Liver (tissue), 9 donors: ENCODE measurements around the gene HMOX2. TPM values are rescaled to one million over a fixed set of nuclear protein-coding genes. Genes with fewer than 3 reads are reported as not detected.

Experiments
- DNase-seq: peaks from one replicate; pipeline ENCODE4 v3.0.0-alpha.2; 2017; ENCODE audit warnings: low spot score
- H3K27ac ChIP-seq, 2 donors: one replicate each; pipeline ENCODE4 v1.7.0; 2013; ENCODE audit warnings: inconsistent platforms in 2 of 2, low read length in 2 of 2, control low read depth in 1 of 2, low read depth in 1 of 2, mild to moderate bottlenecking in 1 of 2
- H3K27me3 ChIP-seq, 4 donors: one replicate each; pipeline versions ENCODE4 v1.6.1 to v1.7.0; 2013; ENCODE audit warnings: low read length in 3 of 4, inconsistent platforms in 1 of 4, mild to moderate bottlenecking in 1 of 4, moderate library complexity in 1 of 4; ENCODE audit not compliant: control insufficient read depth in 4 of 4, insufficient read depth in 4 of 4
- H3K36me3 ChIP-seq, 4 donors: one replicate each; pipeline versions ENCODE4 v1.6.1 to v1.7.0; 2013; ENCODE audit warnings: low read length in 3 of 4, mild to moderate bottlenecking in 3 of 4, low read depth in 1 of 4, moderate library complexity in 1 of 4; ENCODE audit not compliant: control insufficient read depth in 4 of 4, insufficient read depth in 3 of 4
- H3K4me1 ChIP-seq, 4 donors: one replicate each; pipeline versions ENCODE4 v1.6.1 to v1.7.0; 2013; ENCODE audit warnings: low read length in 3 of 4, mild to moderate bottlenecking in 3 of 4, moderate library complexity in 1 of 4; ENCODE audit not compliant: control insufficient read depth in 4 of 4, insufficient read depth in 4 of 4
- H3K4me3 ChIP-seq, 3 donors: one replicate each; pipeline versions ENCODE4 v1.6.1 to v1.7.0; 2013; ENCODE audit warnings: low read length in 3 of 3, control low read depth in 1 of 3, low read depth in 1 of 3, mild to moderate bottlenecking in 1 of 3
- H3K9ac ChIP-seq, 2 donors: one replicate each; pipeline ENCODE4 v1.7.0; 2013; ENCODE audit warnings: low read length in 2 of 2, mild to moderate bottlenecking in 2 of 2, moderate library complexity in 2 of 2, control low read depth in 1 of 2, low read depth in 1 of 2
- H3K9me3 ChIP-seq, 4 donors: one replicate each; pipeline versions ENCODE4 v1.6.1 to v1.7.0; 2013; ENCODE audit warnings: low read length in 3 of 4; ENCODE audit not compliant: control insufficient read depth in 4 of 4
- EGR1 ChIP-seq, 2 donors: IDR thresholded peaks; 2 replicates each; pipeline ENCODE4 v1.6.1; 2016 to 2018; ENCODE audit warnings: antibody characterized with exemption in 2 of 2, low read depth in 2 of 2
- FOXA1 ChIP-seq: IDR thresholded peaks from 2 replicates; pipeline ENCODE4 v1.6.1; 2016; ENCODE audit warnings: antibody characterized with exemption
- FOXA2 ChIP-seq: IDR thresholded peaks from 2 replicates; pipeline ENCODE4 v1.6.1; 2016; ENCODE audit warnings: antibody characterized with exemption
- GABPA ChIP-seq, 2 donors: IDR thresholded peaks in 1 of 2; conservative IDR thresholded peaks in 1 of 2; 2 replicates each; pipeline ENCODE4 v1.6.1; 2016; ENCODE audit warnings: antibody characterized with exemption in 2 of 2, mild to moderate bottlenecking in 1 of 2, moderate library complexity in 1 of 2
- HNF4A ChIP-seq, 2 donors: conservative IDR thresholded peaks; 2 replicates each; pipeline ENCODE4 v1.6.1; 2016; ENCODE audit warnings: antibody characterized with exemption in 2 of 2, mild to moderate bottlenecking in 2 of 2
- HNF4G ChIP-seq: IDR thresholded peaks from 2 replicates; pipeline ENCODE4 v1.6.1; 2016; ENCODE audit warnings: antibody characterized with exemption
- JUND ChIP-seq, 2 donors: IDR thresholded peaks; 2 replicates each; pipeline ENCODE4 v1.6.1; 2016; ENCODE audit warnings: antibody characterized with exemption in 2 of 2
- NR2F2 ChIP-seq: IDR thresholded peaks from 2 replicates; pipeline ENCODE4 v1.6.1; 2016; ENCODE audit warnings: antibody characterized with exemption
- RAD21 ChIP-seq, 2 donors: IDR thresholded peaks; 2 replicates each; pipeline ENCODE4 v1.6.1; 2016; ENCODE audit warnings: antibody characterized with exemption in 2 of 2, mild to moderate bottlenecking in 2 of 2
- RXRA ChIP-seq, 2 donors: IDR thresholded peaks; 2 replicates each; pipeline ENCODE4 v1.6.1; 2017 to 2018; ENCODE audit warnings: antibody characterized with exemption in 2 of 2, mild to moderate bottlenecking in 1 of 2
- SP1 ChIP-seq: IDR thresholded peaks from 2 replicates; pipeline ENCODE4 v1.6.1; 2018; ENCODE audit warnings: antibody characterized with exemption, mild to moderate bottlenecking
- TAF1 ChIP-seq: conservative IDR thresholded peaks from 2 replicates; pipeline ENCODE4 v1.6.1; 2016; ENCODE audit warnings: antibody characterized with exemption, mild to moderate bottlenecking
- YY1 ChIP-seq: IDR thresholded peaks from 2 replicates; pipeline ENCODE4 v1.6.1; 2016; ENCODE audit warnings: antibody characterized with exemption, mild to moderate bottlenecking
- WGBS: extraction: QIAGEN DNeasy Blood & Tissue Kit; methylation state at CpG from one replicate; pipeline ENCODE4 v1.1.7; 2013; 5-methylcytosine and 5-hydroxymethylcytosine counted together
- polyA plus RNA-seq, 2 donors: library from polyadenylated mRNA; stranded (reverse) in 1 of 2; unstranded in 1 of 2; fragments of 200-250 nt in 1 of 2; fragments of >200 nt in 1 of 2; fragmentation: Nextera tagmentation in 1 of 2; extraction: Ambion mirVana in 1 of 2; gene quantifications; one replicate each; pipeline versions ENCODE4 v1.2.1 to v1.2.3, GENCODE V29; 2013 to 2015
- total RNA-seq, 2 donors: library from RNA; depleted of rRNA; stranded (reverse); fragments of >200 nt; gene quantifications; one replicate each; pipeline ENCODE4 v1.2.3, GENCODE V29; 2014
- TF ChIP-seq, protein P1 (sequence below): fragments of 150-350 bp; IDR thresholded peaks from 2 replicates; pipeline ENCODE4 v1.5.1; 2017; ENCODE audit warnings: improper control_type of control experiment, low read depth, low read length; ENCODE audit not compliant: missing input control
- TF ChIP-seq, protein P2 (sequence below): IDR thresholded peaks from 2 replicates; pipeline ENCODE4 v1.6.1; 2016; ENCODE audit warnings: antibody characterized with exemption
- TF ChIP-seq, protein P3 (sequence below): IDR thresholded peaks from 2 replicates; pipeline ENCODE4 v1.6.1; 2016; ENCODE audit warnings: antibody characterized with exemption
- TF ChIP-seq, protein P4 (sequence below): IDR thresholded peaks from 2 replicates; pipeline ENCODE4 v1.6.1; 2016; ENCODE audit warnings: antibody characterized with exemption
- donor health status: healthy.
- donor health status: healthy.
- donor health status: healthy.
- donor health status: healthy.
- donor health status: healthy.

HMOX2 gene
- total and polyA plus RNA-seq, 4 donors = 11.4 to 81.5 (median 61.5) TPM

DNA sequence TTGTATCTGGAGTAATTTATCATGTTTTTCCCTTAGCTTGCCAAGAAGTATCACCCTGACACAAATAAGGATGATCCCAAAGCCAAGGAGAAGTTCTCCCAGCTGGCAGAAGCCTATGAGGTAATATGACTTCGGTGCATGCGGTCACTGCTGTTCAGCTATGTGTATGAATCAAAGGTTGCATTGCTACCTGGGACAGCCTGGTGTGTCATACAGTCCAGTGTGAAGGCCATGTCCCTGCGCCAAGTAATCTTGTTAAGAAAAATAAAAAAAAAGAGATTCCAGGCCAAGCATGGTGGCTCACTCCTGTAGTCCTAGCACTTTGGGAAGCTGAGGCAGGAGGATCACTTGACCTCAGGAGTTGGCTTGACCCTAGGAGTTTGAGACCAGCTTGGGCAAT, 38.8 kb upstream of the HMOX2 start:
- Histone ChIP-seq H3K27me3 (no peaks in the 10 kb centered on the region), H3K4me3 (no peak overlapping the region), H3K27ac (no peak overlapping the region), H3K36me3 (peaks cover 15 to 66% (median 54%) of the 10 kb centered on the region in 4 donors), H3K9ac (no peak overlapping the region), H3K9me3 (no peaks in the 10 kb centered on the region), H3K4me1 (no peaks in the 10 kb centered on the region)
- 97% methylated on average over 3 of the region's 3 CpGs for WGBS
- no peak for DNase-seq
- TF ChIP-seq FOXA1 = no peak
- TF ChIP-seq YY1 = no peak
- TF ChIP-seq TAF1 = no peak
- TF ChIP-seq HNF4G = no peak
- TF ChIP-seq, protein P1, sequence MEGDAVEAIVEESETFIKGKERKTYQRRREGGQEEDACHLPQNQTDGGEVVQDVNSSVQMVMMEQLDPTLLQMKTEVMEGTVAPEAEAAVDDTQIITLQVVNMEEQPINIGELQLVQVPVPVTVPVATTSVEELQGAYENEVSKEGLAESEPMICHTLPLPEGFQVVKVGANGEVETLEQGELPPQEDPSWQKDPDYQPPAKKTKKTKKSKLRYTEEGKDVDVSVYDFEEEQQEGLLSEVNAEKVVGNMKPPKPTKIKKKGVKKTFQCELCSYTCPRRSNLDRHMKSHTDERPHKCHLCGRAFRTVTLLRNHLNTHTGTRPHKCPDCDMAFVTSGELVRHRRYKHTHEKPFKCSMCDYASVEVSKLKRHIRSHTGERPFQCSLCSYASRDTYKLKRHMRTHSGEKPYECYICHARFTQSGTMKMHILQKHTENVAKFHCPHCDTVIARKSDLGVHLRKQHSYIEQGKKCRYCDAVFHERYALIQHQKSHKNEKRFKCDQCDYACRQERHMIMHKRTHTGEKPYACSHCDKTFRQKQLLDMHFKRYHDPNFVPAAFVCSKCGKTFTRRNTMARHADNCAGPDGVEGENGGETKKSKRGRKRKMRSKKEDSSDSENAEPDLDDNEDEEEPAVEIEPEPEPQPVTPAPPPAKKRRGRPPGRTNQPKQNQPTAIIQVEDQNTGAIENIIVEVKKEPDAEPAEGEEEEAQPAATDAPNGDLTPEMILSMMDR = no peak
- TF ChIP-seq GABPA (IDR thresholded peaks at IDR 0.05 in 1 of 2, conservative IDR thresholded peaks at IDR 0.05 in 1 of 2) = no peak
- no peak for TF ChIP-seq NR2F2
- TF ChIP-seq, protein P2, sequence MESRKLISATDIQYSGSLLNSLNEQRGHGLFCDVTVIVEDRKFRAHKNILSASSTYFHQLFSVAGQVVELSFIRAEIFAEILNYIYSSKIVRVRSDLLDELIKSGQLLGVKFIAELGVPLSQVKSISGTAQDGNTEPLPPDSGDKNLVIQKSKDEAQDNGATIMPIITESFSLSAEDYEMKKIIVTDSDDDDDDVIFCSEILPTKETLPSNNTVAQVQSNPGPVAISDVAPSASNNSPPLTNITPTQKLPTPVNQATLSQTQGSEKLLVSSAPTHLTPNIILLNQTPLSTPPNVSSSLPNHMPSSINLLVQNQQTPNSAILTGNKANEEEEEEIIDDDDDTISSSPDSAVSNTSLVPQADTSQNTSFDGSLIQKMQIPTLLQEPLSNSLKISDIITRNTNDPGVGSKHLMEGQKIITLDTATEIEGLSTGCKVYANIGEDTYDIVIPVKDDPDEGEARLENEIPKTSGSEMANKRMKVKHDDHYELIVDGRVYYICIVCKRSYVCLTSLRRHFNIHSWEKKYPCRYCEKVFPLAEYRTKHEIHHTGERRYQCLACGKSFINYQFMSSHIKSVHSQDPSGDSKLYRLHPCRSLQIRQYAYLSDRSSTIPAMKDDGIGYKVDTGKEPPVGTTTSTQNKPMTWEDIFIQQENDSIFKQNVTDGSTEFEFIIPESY = no peak
- no peak for TF ChIP-seq RAD21 (IDR thresholded peaks at IDR 0.05)
- TF ChIP-seq, protein P3, sequence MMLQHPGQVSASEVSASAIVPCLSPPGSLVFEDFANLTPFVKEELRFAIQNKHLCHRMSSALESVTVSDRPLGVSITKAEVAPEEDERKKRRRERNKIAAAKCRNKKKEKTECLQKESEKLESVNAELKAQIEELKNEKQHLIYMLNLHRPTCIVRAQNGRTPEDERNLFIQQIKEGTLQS = no peak
- no peak for TF ChIP-seq RXRA (IDR thresholded peaks at IDR 0.05)
- TF ChIP-seq, protein P4, sequence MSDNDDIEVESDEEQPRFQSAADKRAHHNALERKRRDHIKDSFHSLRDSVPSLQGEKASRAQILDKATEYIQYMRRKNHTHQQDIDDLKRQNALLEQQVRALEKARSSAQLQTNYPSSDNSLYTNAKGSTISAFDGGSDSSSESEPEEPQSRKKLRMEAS = no peak
- TF ChIP-seq JUND (IDR thresholded peaks at IDR 0.05) = no peak
- no peak for TF ChIP-seq HNF4A (conservative IDR thresholded peaks at IDR 0.05)
- no peak for TF ChIP-seq SP1
- no peak for TF ChIP-seq EGR1 (IDR thresholded peaks at IDR 0.05; ENCODE audit: low read depth in 2 of 2)
- no peak for TF ChIP-seq FOXA2

DNA sequence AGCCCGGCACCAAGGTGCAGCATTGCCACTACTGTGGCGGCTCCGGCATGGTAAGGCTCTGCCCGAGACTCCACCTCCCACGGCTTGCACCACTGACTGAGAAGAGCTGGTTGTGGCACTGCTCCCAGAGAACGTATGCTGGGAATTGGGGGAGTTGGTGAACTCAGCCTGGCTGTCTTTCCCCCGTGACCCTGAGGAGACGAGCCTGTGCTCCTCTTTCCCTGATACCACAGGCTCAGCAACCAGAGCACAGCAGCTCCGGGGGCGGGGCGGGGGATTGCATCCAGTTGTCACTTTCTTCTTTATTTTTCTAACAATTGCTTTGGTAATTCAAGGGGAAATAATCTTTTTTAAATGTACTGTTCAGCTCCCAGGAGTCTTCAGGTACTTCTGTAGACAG, 33.8 kb upstream of the HMOX2 start:
- TF ChIP-seq TAF1 = no peak
- TF ChIP-seq FOXA2 = no peak
- TF ChIP-seq, protein P3 = no peak
- TF ChIP-seq, protein P2 = no peak
- no peak for TF ChIP-seq FOXA1
- TF ChIP-seq, protein P1 = no peak
- TF ChIP-seq HNF4A (conservative IDR thresholded peaks at IDR 0.05) = no peak
- TF ChIP-seq RXRA (IDR thresholded peaks at IDR 0.05) = no peak
- TF ChIP-seq, protein P4 = no peak
- no peak for TF ChIP-seq HNF4G
- TF ChIP-seq RAD21 (IDR thresholded peaks at IDR 0.05) = no peak
- TF ChIP-seq EGR1 (IDR thresholded peaks at IDR 0.05; ENCODE audit: low read depth in 2 of 2) = no peak
- no peaks in the 10 kb centered on the region for H3K9me3 ChIP-seq

More for the DNA sequence above, 33.8 kb upstream of the HMOX2 start:
- no peak overlapping the region for H3K27ac ChIP-seq
- no peaks in the 10 kb centered on the region for H3K4me1 ChIP-seq
- no peak for DNase-seq
- H3K9ac ChIP-seq = no peak overlapping the region
- 95% methylated on average over 11 of the region's 11 CpGs for WGBS
- peaks cover 29 to 82% (median 74%) of the 10 kb centered on the region in 4 donors for H3K36me3 ChIP-seq
- H3K27me3 ChIP-seq = no peaks in the 10 kb centered on the region
- H3K4me3 ChIP-seq = no peak overlapping the region
